ENCODE measurements around the gene FKBP11.
"Not testable (repeated sequence)": the region's sequence is repeated elsewhere in the genome, so short reads cannot be mapped to it uniquely, and the experiment has no call there.

- not testable (repeated sequence) for TF ChIP-seq ZNF570 (CRISPR knock-in tag; IDR thresholded peaks at IDR 0.05; ENCODE audit: borderline replicate concordance); ZNF770 (CRISPR knock-in tag; IDR thresholded peaks at IDR 0.05); BCL6 (CRISPR knock-in tag; IDR thresholded peaks at IDR 0.05); ZNF713 (CRISPR knock-in tag; IDR thresholded peaks at IDR 0.05); EP300 (IDR thresholded peaks at IDR 0.05; ENCODE audit: low read depth in 2 of 2, low read length in 2 of 2); EP300 (CRISPR knock-in tag; IDR thresholded peaks at IDR 0.05; ENCODE audit: borderline replicate concordance); MXI1 (IDR thresholded peaks at IDR 0.05; ENCODE audit: borderline replicate concordance, low read depth, low read length); BHLHE40 (IDR thresholded peaks at IDR 0.05; ENCODE audit: low read length); ZNF576 (CRISPR knock-in tag; IDR thresholded peaks at IDR 0.05); GATAD1 (CRISPR knock-in tag; IDR thresholded peaks at IDR 0.05); SIN3A (IDR thresholded peaks at IDR 0.05; ENCODE audit: borderline replicate concordance, low read depth, low read length); CTCF (CRISPR knock-in tag; IDR thresholded peaks at IDR 0.05); HMG20B (CRISPR knock-in tag; conservative IDR thresholded peaks at IDR 0.05); NFYB (CRISPR knock-in tag; IDR thresholded peaks at IDR 0.05)
These were observed 51.8 kb downstream of the FKBP11 start for GRCh38 chr12:48873534-48873933.
